ENCODE results near the gene CLIP2.

CLIP2 gene

GRCh38 chr7:74364061-74364460 is 74.9 kb downstream of the CLIP2 start:
- no peaks in the 10 kb centered on the region for H3K9me3 ChIP-seq (ENCODE audit: insufficient read depth, low read length, severe bottlenecking)
- ATAC-seq (ENCODE audit: insufficient read depth, low read depth) (peak; percentile 32; the same call in 1 of the 3 replicates), DNase-seq (no peak)
- no peak overlapping the region for H3K9ac ChIP-seq (ENCODE audit: low read depth, low read length)
- H3K4me2 ChIP-seq (ENCODE audit: insufficient read depth, low read length) = no peak overlapping the region
- no peaks in the 10 kb centered on the region for H3K4me1 ChIP-seq (ENCODE audit: insufficient read depth, low read length)
- H3K4me3 ChIP-seq (ENCODE audit: low read depth in 1 of 2, low read length in 2 of 2) = no peak overlapping the region
- H3K79me2 ChIP-seq (ENCODE audit: insufficient read depth, low read length) = no peaks in the 10 kb centered on the region
- no peak for TF ChIP-seq EZH2 (IDR thresholded peaks at IDR 0.05; ENCODE audit: borderline replicate concordance, low read depth, low read length, severe bottlenecking)
- peak; percentile 26 for TF ChIP-seq CTCF (IDR thresholded peaks at IDR 0.05; ENCODE audit: borderline replicate concordance, extremely low read depth, low read length, poor library complexity, severe bottlenecking)
- peaks cover 6% of the 10 kb centered on the region; the same call in 1 of the 2 replicates for H3K36me3 ChIP-seq (ENCODE audit: insufficient read depth, low read length)
- no peaks in the 10 kb centered on the region for H3K27me3 ChIP-seq (ENCODE audit: insufficient read depth, low read length, poor library complexity)
- H4K20me1 ChIP-seq (ENCODE audit: insufficient read depth, low read length) = no peaks in the 10 kb centered on the region
- no peak overlapping the region for H2AFZ ChIP-seq (ENCODE audit: low read depth, low read length)
- H3K27ac ChIP-seq (ENCODE audit: low read length) = no peak overlapping the region

GRCh38 chr7:74365322-74366022 is 76.3 kb downstream of the CLIP2 start:
- Histone ChIP-seq H2AFZ (ENCODE audit: low read depth, low read length) (no peak overlapping the region), H3K4me3 (ENCODE audit: low read depth in 1 of 2, low read length in 2 of 2) (no peak overlapping the region), H3K4me2 (ENCODE audit: insufficient read depth, low read length) (no peak overlapping the region), H3K4me1 (ENCODE audit: insufficient read depth, low read length) (no peaks in the 10 kb centered on the region), H3K9ac (ENCODE audit: low read depth, low read length) (no peak overlapping the region), H3K79me2 (ENCODE audit: insufficient read depth, low read length) (no peaks in the 10 kb centered on the region), H3K36me3 (ENCODE audit: insufficient read depth, low read length) (no peaks in the 10 kb centered on the region), H3K9me3 (ENCODE audit: insufficient read depth, low read length, severe bottlenecking) (no peaks in the 10 kb centered on the region), H4K20me1 (ENCODE audit: insufficient read depth, low read length) (no peaks in the 10 kb centered on the region), H3K27me3 (ENCODE audit: insufficient read depth, low read length, poor library complexity) (no peaks in the 10 kb centered on the region), H3K27ac (ENCODE audit: low read length) (no peak overlapping the region)
- TF ChIP-seq EZH2 (IDR thresholded peaks at IDR 0.05; ENCODE audit: borderline replicate concordance, low read depth, low read length, severe bottlenecking) = no peak
- no peak for TF ChIP-seq CTCF (IDR thresholded peaks at IDR 0.05; ENCODE audit: borderline replicate concordance, extremely low read depth, low read length, poor library complexity, severe bottlenecking)
- peak; percentile 55; the same call in 1 of the 3 replicates for ATAC-seq (ENCODE audit: insufficient read depth, low read depth)
- DNase-seq = no peak

- ATAC-seq (ENCODE audit: insufficient read depth, low read depth) (no peak), DNase-seq (no peak)
- H3K9me3 ChIP-seq (ENCODE audit: insufficient read depth, low read length, severe bottlenecking) = no peaks in the 10 kb centered on the region
- 0 out of 2 replicates have a peak, but pooled peaks cover 5% of the 10 kb centered on the region for H3K36me3 ChIP-seq (ENCODE audit: insufficient read depth, low read length)
- no peak overlapping the region for H2AFZ ChIP-seq (ENCODE audit: low read depth, low read length)
- no peak overlapping the region for H3K9ac ChIP-seq (ENCODE audit: low read depth, low read length)
- H3K4me3 ChIP-seq (ENCODE audit: low read depth in 1 of 2, low read length in 2 of 2) = no peak overlapping the region
- H3K4me1 ChIP-seq (ENCODE audit: insufficient read depth, low read length) = no peaks in the 10 kb centered on the region
- no peak overlapping the region for H3K27ac ChIP-seq (ENCODE audit: low read length)
- no peaks in the 10 kb centered on the region for H4K20me1 ChIP-seq (ENCODE audit: insufficient read depth, low read length)
- H3K27me3 ChIP-seq (ENCODE audit: insufficient read depth, low read length, poor library complexity) = no peaks in the 10 kb centered on the region
- TF ChIP-seq CTCF (IDR thresholded peaks at IDR 0.05; ENCODE audit: borderline replicate concordance, extremely low read depth, low read length, poor library complexity, severe bottlenecking) = no peak
- TF ChIP-seq EZH2 (IDR thresholded peaks at IDR 0.05; ENCODE audit: borderline replicate concordance, low read depth, low read length, severe bottlenecking) = no peak
- no peak overlapping the region for H3K4me2 ChIP-seq (ENCODE audit: insufficient read depth, low read length)
- H3K79me2 ChIP-seq (ENCODE audit: insufficient read depth, low read length) = no peaks in the 10 kb centered on the region
These were observed 82.5 kb downstream of the CLIP2 start for GRCh38 chr7:74371381-74372341.
